Endothelial cell (in vitro differentiated cells): ENCODE results near the gene CFAP46. TPM values are rescaled to one million over a fixed set of nuclear protein-coding genes. Genes with fewer than 3 reads are reported as not detected.

ENCODE experiments used
- DNase-seq: peaks from one replicate; pipeline ENCODE4 v3.0.0; 2021; ENCODE audit warnings: low spot score
- H3K27ac Mint-ChIP-seq: one replicate; pipeline ENCODE4 v1.8.0; 2021; ENCODE audit warnings: mixed read lengths, inconsistent platforms; ENCODE audit not compliant: unreplicated experiment
- H3K27me3 Mint-ChIP-seq: one replicate; pipeline ENCODE4 v1.8.0; 2021; ENCODE audit warnings: mild to moderate bottlenecking, moderate library complexity, mixed read lengths, inconsistent platforms; ENCODE audit not compliant: unreplicated experiment
- H3K36me3 Mint-ChIP-seq: one replicate; pipeline ENCODE4 v1.8.0; 2021; ENCODE audit warnings: mild to moderate bottlenecking, low read depth, mixed read lengths, inconsistent platforms; ENCODE audit not compliant: unreplicated experiment
- H3K4me1 Mint-ChIP-seq: one replicate; pipeline ENCODE4 v1.8.0; 2021; ENCODE audit warnings: mild to moderate bottlenecking, mixed read lengths, inconsistent platforms; ENCODE audit not compliant: unreplicated experiment
- H3K4me3 Mint-ChIP-seq: one replicate; pipeline ENCODE4 v1.8.0; 2021; ENCODE audit warnings: mild to moderate bottlenecking, mixed read lengths, inconsistent platforms; ENCODE audit not compliant: unreplicated experiment
- H3K9me3 Mint-ChIP-seq: one replicate; pipeline ENCODE4 v1.8.0; 2021; ENCODE audit warnings: mixed read lengths, inconsistent platforms; ENCODE audit not compliant: unreplicated experiment
- total RNA-seq: library from RNA; stranded (reverse); fragmentation: NEBNext Ultra II Directional; extraction: Animal tissue kit (Norgen Biotek cat#: 25700); gene quantifications from one replicate; pipeline ENCODE4 v1.2.1, GENCODE V29; 2021; ENCODE audit not compliant: unreplicated experiment
- TF ChIP-seq, protein P1 (sequence below): fragments of 200-600 bp; sonication (generic); IDR thresholded peaks from one replicate; pipeline ENCODE4 v1.5.0; 2021; ENCODE audit warnings: antibody characterized with exemption; ENCODE audit not compliant: unreplicated experiment

The CFAP46 gene
- total RNA-seq, 1 donor from 2014 or later = 0.95 TPM

DNA sequence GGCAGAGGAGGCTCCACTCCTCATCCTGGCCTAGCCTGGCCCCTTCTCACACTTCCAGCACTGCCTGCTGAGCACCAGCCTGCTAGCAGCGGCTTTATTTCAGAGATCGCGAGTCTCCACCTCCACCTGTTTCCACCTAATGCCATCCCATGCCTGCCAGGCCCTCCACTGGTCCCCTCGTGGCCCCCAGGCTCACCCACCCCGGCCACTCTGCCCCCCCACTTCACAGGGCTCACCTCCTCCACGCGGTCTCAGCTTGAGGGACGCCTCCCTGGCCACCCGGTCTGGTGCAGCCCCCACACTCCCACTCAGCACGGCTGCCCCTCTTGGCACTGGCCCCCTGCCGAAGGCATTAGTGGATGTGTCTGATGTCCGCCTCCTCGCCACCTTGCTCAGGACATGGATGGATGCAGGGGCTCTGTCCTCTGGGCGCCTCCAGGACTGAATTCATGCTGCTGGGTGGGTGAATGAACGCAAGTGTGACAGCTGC is 152.7 kb downstream of the CFAP46 start:
- no peak overlapping the region for H3K27ac Mint-ChIP-seq
- no peaks in the 10 kb centered on the region for H3K9me3 Mint-ChIP-seq
- no peaks in the 10 kb centered on the region for H3K4me1 Mint-ChIP-seq
- DNase-seq = no peak
- TF ChIP-seq, protein P1, sequence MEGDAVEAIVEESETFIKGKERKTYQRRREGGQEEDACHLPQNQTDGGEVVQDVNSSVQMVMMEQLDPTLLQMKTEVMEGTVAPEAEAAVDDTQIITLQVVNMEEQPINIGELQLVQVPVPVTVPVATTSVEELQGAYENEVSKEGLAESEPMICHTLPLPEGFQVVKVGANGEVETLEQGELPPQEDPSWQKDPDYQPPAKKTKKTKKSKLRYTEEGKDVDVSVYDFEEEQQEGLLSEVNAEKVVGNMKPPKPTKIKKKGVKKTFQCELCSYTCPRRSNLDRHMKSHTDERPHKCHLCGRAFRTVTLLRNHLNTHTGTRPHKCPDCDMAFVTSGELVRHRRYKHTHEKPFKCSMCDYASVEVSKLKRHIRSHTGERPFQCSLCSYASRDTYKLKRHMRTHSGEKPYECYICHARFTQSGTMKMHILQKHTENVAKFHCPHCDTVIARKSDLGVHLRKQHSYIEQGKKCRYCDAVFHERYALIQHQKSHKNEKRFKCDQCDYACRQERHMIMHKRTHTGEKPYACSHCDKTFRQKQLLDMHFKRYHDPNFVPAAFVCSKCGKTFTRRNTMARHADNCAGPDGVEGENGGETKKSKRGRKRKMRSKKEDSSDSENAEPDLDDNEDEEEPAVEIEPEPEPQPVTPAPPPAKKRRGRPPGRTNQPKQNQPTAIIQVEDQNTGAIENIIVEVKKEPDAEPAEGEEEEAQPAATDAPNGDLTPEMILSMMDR = no peak
- H3K4me3 Mint-ChIP-seq = no peak overlapping the region
- H3K36me3 Mint-ChIP-seq = no peaks in the 10 kb centered on the region
- peaks cover 7% of the 10 kb centered on the region for H3K27me3 Mint-ChIP-seq

- H3K4me1 Mint-ChIP-seq = no peaks in the 10 kb centered on the region
- no peak for DNase-seq
- H3K27ac Mint-ChIP-seq = no peak overlapping the region
Measured at GRCh38 chr10:132788831-132789219, 153.5 kb downstream of the CFAP46 start.

DNA sequence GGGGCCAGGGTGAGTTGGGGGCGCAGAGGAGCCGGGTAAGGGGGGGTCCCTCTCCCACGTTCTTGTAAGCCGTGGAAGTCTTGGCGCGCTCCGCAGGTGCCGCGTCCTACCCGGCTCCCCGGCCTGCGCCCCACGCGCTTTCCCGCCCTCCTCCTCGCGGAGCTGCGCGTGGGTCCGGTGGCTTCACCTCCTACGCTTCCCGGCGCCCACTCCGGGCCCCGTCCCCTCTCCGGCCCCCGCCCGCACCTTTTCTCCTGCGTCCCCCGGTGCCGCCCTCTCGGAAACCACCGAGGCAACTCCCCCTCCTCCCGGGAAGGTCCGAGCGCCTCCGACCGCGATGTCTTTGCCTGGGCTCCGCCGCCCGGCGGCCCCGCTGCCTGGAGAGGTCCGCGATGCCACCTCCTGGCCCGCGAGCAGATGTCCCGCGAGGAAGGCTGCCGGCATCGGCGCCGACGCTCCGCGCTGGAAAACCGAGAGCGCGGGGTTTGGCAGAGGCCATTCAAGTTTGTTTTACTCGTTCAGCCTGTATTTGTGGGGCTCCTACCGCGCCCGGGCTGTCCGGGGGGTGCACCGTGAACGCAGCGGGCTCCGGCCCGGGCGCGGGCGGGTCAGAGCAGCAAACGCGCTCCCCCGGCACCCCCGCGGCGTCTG is 154.1 kb downstream of the CFAP46 start:
- Mint-ChIP-seq H3K27me3 (peaks cover 12% of the 10 kb centered on the region), H3K4me3 (no peak overlapping the region), H3K9me3 (no peaks in the 10 kb centered on the region), H3K27ac (no peak overlapping the region), H3K36me3 (peaks cover 4% of the 10 kb centered on the region), H3K4me1 (peaks cover 2% of the 10 kb centered on the region)
- TF ChIP-seq, protein P1 = no peak
- peak; percentile 41 for DNase-seq

More at GRCh38 chr10:132788831-132789219, 153.5 kb downstream of the CFAP46 start:
- H3K9me3 Mint-ChIP-seq = no peaks in the 10 kb centered on the region
- H3K4me3 Mint-ChIP-seq = no peak overlapping the region
- H3K36me3 Mint-ChIP-seq = no peaks in the 10 kb centered on the region
- TF ChIP-seq, protein P1 = no peak
- peaks cover 7% of the 10 kb centered on the region for H3K27me3 Mint-ChIP-seq

GRCh38 chr10:132787495-132788179 is 154.7 kb downstream of the CFAP46 start:
- peak; percentile 48 for DNase-seq
- Mint-ChIP-seq H3K4me3 (no peak overlapping the region), H3K4me1 (peaks cover 2% of the 10 kb centered on the region), H3K36me3 (peaks cover 11% of the 10 kb centered on the region), H3K27ac (no peak overlapping the region), H3K27me3 (peaks cover 12% of the 10 kb centered on the region), H3K9me3 (no peaks in the 10 kb centered on the region)
- TF ChIP-seq, protein P1 = no peak

- DNase-seq = no peak
- Mint-ChIP-seq H3K9me3 (no peaks in the 10 kb centered on the region), H3K4me3 (no peak overlapping the region), H3K27me3 (peaks cover 12% of the 10 kb centered on the region), H3K36me3 (peaks cover 16% of the 10 kb centered on the region), H3K4me1 (peaks cover 2% of the 10 kb centered on the region), H3K27ac (no peak overlapping the region)
- TF ChIP-seq, protein P1 = no peak
Measured at GRCh38 chr10:132786884-132787494, 155.4 kb downstream of the CFAP46 start.
